Nephron (organoid): ENCODE results near the gene BTBD17.
A peak's percentile ranks its signal among the peaks of the same experiment; 100 is the strongest.
"Not testable (repeated sequence)": the region's sequence is repeated elsewhere in the genome, so short reads cannot be mapped to it uniquely, and the experiment has no call there.

Source experiments
- H3K27ac Mint-ChIP-seq, 3 experiments: 2 replicates each; pipeline ENCODE4 v1.8.0; 2020; ENCODE audit warnings: mixed read lengths in 3 of 3, mild to moderate bottlenecking in 2 of 3, moderate library complexity in 1 of 3
- H3K27me3 Mint-ChIP-seq: 2 replicates; pipeline ENCODE4 v1.8.0; 2021; ENCODE audit warnings: low read depth, mild to moderate bottlenecking, moderate library complexity, mixed read lengths
- H3K36me3 Mint-ChIP-seq: 2 replicates; pipeline ENCODE4 v1.8.0; 2020; ENCODE audit warnings: low read depth, mixed read lengths
- H3K4me1 Mint-ChIP-seq: 2 replicates; pipeline ENCODE4 v1.8.0; 2020; ENCODE audit warnings: mixed read lengths
- H3K4me3 Mint-ChIP-seq, 3 experiments: 2 replicates each; pipeline ENCODE4 v1.8.0; 2020; ENCODE audit warnings: mild to moderate bottlenecking in 3 of 3, mixed read lengths in 3 of 3, moderate library complexity in 2 of 3
- H3K9me3 Mint-ChIP-seq: 2 replicates; pipeline ENCODE4 v1.8.0; 2020; ENCODE audit warnings: mixed read lengths
- CTCF ChIP-seq, 3 experiments: fragments of 200-600 bp; sonication (generic); IDR thresholded peaks; one replicate each; pipeline ENCODE4 v1.5.0; 2021; ENCODE audit warnings: antibody characterized with exemption in 3 of 3; ENCODE audit not compliant: unreplicated experiment in 3 of 3

Gene BTBD17, protein sequence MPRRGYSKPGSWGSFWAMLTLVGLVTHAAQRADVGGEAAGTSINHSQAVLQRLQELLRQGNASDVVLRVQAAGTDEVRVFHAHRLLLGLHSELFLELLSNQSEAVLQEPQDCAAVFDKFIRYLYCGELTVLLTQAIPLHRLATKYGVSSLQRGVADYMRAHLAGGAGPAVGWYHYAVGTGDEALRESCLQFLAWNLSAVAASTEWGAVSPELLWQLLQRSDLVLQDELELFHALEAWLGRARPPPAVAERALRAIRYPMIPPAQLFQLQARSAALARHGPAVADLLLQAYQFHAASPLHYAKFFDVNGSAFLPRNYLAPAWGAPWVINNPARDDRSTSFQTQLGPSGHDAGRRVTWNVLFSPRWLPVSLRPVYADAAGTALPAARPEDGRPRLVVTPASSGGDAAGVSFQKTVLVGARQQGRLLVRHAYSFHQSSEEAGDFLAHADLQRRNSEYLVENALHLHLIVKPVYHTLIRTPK

GRCh38 chr17:74361230-74362068 is at the start of gene BTBD17:
Gene BTBD17, minus strand, starts transcription at chr17:74361868. Its CDS starts 49 bp downstream, at chr17:74361819.
- peaks cover 16% of the 10 kb centered on the region for H3K4me1 Mint-ChIP-seq
- no peaks in the 10 kb centered on the region for H3K9me3 Mint-ChIP-seq
- no peaks in the 10 kb centered on the region for H3K36me3 Mint-ChIP-seq
- H3K27ac Mint-ChIP-seq: peak within 1 kb of the TSS in 2 of 3 experiments; percentile 26 to 45
- peaks cover 53% of the 10 kb centered on the region for H3K27me3 Mint-ChIP-seq
- H3K4me3 Mint-ChIP-seq: peak within 1 kb of the TSS; percentile 55 to 60 (median 59)
- TF ChIP-seq CTCF (IDR thresholded peaks at IDR 0.05; ENCODE audit: unreplicated experiment in 3 of 3): peak; percentile 73 to 81 (median 75)

GRCh38 chr17:74410001-74410443 is 48.4 kb upstream of the BTBD17 start:
- Mint-ChIP-seq H3K27me3 (peaks cover 4% of the 10 kb centered on the region), H3K36me3 (peaks cover 5% of the 10 kb centered on the region), H3K4me1 (no peaks in the 10 kb centered on the region), H3K4me3 (no peak overlapping the region), H3K9me3 (peaks cover 4% of the 10 kb centered on the region), H3K27ac (no peak overlapping the region)
- no peak for TF ChIP-seq CTCF (IDR thresholded peaks at IDR 0.05; ENCODE audit: unreplicated experiment in 3 of 3)

GRCh38 chr17:74408815-74409214 is 47.1 kb upstream of the BTBD17 start:
- no peak for TF ChIP-seq CTCF (IDR thresholded peaks at IDR 0.05; ENCODE audit: unreplicated experiment in 3 of 3)
- peaks cover 5% of the 10 kb centered on the region for H3K36me3 Mint-ChIP-seq
- H3K4me3 Mint-ChIP-seq: no peak overlapping the region
- no peaks in the 10 kb centered on the region for H3K4me1 Mint-ChIP-seq
- peaks cover 4% of the 10 kb centered on the region for H3K9me3 Mint-ChIP-seq
- H3K27me3 Mint-ChIP-seq: peaks cover 4% of the 10 kb centered on the region
- H3K27ac Mint-ChIP-seq: no peak overlapping the region

- H3K27ac Mint-ChIP-seq: no peak overlapping the region
- TF ChIP-seq CTCF (IDR thresholded peaks at IDR 0.05; ENCODE audit: unreplicated experiment in 3 of 3): no peak
- no peaks in the 10 kb centered on the region for H3K4me1 Mint-ChIP-seq
- peaks cover 5% of the 10 kb centered on the region for H3K36me3 Mint-ChIP-seq
- H3K27me3 Mint-ChIP-seq: peaks cover 4% of the 10 kb centered on the region
- no peak overlapping the region for H3K4me3 Mint-ChIP-seq
- peaks cover 4% of the 10 kb centered on the region for H3K9me3 Mint-ChIP-seq
Measured at GRCh38 chr17:74408262-74408661, 46.6 kb upstream of the BTBD17 start.

GRCh38 chr17:74407384-74407783 is 45.7 kb upstream of the BTBD17 start:
- Mint-ChIP-seq H3K4me3 (no peak overlapping the region), H3K36me3 (peaks cover 5% of the 10 kb centered on the region), H3K9me3 (peaks cover 4% of the 10 kb centered on the region), H3K4me1 (no peaks in the 10 kb centered on the region), H3K27ac (no peak overlapping the region), H3K27me3 (peaks cover 4% of the 10 kb centered on the region)
- no peak for TF ChIP-seq CTCF (IDR thresholded peaks at IDR 0.05; ENCODE audit: unreplicated experiment in 3 of 3)

GRCh38 chr17:74405311-74405710 is 43.6 kb upstream of the BTBD17 start:
- not testable (repeated sequence) for H3K27me3 Mint-ChIP-seq, H3K9me3 Mint-ChIP-seq, H3K4me3 Mint-ChIP-seq, H3K4me1 Mint-ChIP-seq, H3K36me3 Mint-ChIP-seq, H3K27ac Mint-ChIP-seq
